KMS-11 (cell line): ENCODE measurements around the gene RPS6KA1.
"Not testable (repeated sequence)": the region's sequence is repeated elsewhere in the genome, so short reads cannot be mapped to it uniquely, and the experiment has no call there.

Experiments used
- H2AFZ ChIP-seq: fragments of 200-600 bp; sonication (generic); 2 replicates; pipeline ENCODE4 v1.6.1; 2016; ENCODE audit warnings: antibody characterized with exemption, mixed run types, low read depth
- H3K27ac ChIP-seq: fragments of 200-600 bp; sonication (generic); 2 replicates; pipeline ENCODE4 v1.6.1; 2016; ENCODE audit warnings: mild to moderate bottlenecking, mixed run types
- H3K27me3 ChIP-seq: fragments of 200-600 bp; sonication (generic); 2 replicates; pipeline ENCODE4 v1.6.1; 2017; ENCODE audit warnings: mild to moderate bottlenecking, low read depth, mixed run types, moderate library complexity; ENCODE audit not compliant: insufficient read depth
- H3K36me3 ChIP-seq: fragments of 200-600 bp; sonication (generic); 2 replicates; pipeline ENCODE4 v1.6.1; 2017; ENCODE audit warnings: mild to moderate bottlenecking, mixed run types; ENCODE audit not compliant: insufficient read depth
- H3K4me1 ChIP-seq: fragments of 200-600 bp; sonication (generic); 2 replicates; pipeline ENCODE4 v1.6.1; 2016; ENCODE audit warnings: mild to moderate bottlenecking, low read depth, mixed run types; ENCODE audit not compliant: poor library complexity, severe bottlenecking
- H3K4me2 ChIP-seq: fragments of 200-600 bp; sonication (generic); 2 replicates; pipeline ENCODE4 v1.7.0; 2016; ENCODE audit warnings: mild to moderate bottlenecking, mixed run types
- H3K4me3 ChIP-seq: fragments of 200-600 bp; sonication (generic); IDR thresholded peaks from 2 replicates; pipeline ENCODE4 v1.6.1; 2017; ENCODE audit warnings: low read depth, low read length, mixed read lengths; ENCODE audit not compliant: insufficient read depth
- H3K79me2 ChIP-seq: fragments of 200-600 bp; sonication (generic); 2 replicates; pipeline ENCODE4 v1.6.1; 2016; ENCODE audit warnings: low read depth, mixed run types; ENCODE audit not compliant: insufficient read depth
- H3K9ac ChIP-seq: fragments of 200-600 bp; sonication (generic); 2 replicates; pipeline ENCODE4 v1.6.1; 2016; ENCODE audit warnings: mild to moderate bottlenecking, mixed run types
- H4K20me1 ChIP-seq: fragments of 200-600 bp; sonication (generic); 2 replicates; pipeline ENCODE4 v1.6.1; 2016; ENCODE audit warnings: mild to moderate bottlenecking, mixed run types; ENCODE audit not compliant: insufficient read depth
- CTCF ChIP-seq: fragments of 200-600 bp; sonication (generic); conservative IDR thresholded peaks from 2 replicates; pipeline ENCODE4 v1.6.1; 2017; ENCODE audit warnings: low read depth, mild to moderate bottlenecking, antibody characterized with exemption, low read length, moderate library complexity, mixed read lengths

Gene RPS6KA1

DNA sequence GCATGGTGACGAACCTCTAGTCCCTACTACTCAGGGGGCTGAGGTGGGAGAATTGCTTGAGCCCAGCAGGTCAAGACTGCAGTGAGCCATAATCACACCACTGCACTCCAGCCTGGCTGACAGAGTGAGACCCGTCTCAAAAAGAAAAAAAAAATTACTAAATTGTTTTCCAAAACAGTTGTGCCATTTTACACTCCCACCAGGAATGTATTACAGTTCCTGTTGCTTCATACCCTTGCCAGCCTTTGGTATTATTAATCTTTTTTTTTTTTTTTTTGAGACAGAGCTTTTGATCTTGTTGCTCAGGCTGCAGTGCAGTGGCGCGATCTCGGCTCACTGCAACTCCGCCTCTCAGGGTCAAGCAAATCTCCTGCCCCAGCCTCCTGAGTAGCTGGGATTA lies 55.9 kb downstream of the RPS6KA1 start:
- TF ChIP-seq CTCF, result no peak
- Histone ChIP-seq H3K9ac (no peak overlapping the region), H3K79me2 (no peaks in the 10 kb centered on the region), H3K4me3 (no peak overlapping the region), H3K27me3 (no peaks in the 10 kb centered on the region), H3K4me2 (no peak overlapping the region), H3K36me3 (no peaks in the 10 kb centered on the region), H3K27ac (no peak overlapping the region), H2AFZ (no peak overlapping the region), H3K4me1 (no peaks in the 10 kb centered on the region), H4K20me1 (no peaks in the 10 kb centered on the region)

GRCh38 chr1:26593385-26593784 lies 63.8 kb downstream of the RPS6KA1 start:
- Histone ChIP-seq H2AFZ (no peak overlapping the region), H3K4me1 (peaks cover 6% of the 10 kb centered on the region), H3K4me3 (no peak overlapping the region), H3K9ac (no peak overlapping the region), H4K20me1 (no peaks in the 10 kb centered on the region), H3K36me3 (no peaks in the 10 kb centered on the region), H3K27me3 (no peaks in the 10 kb centered on the region), H3K79me2 (no peaks in the 10 kb centered on the region), H3K4me2 (no peak overlapping the region), H3K27ac (no peak overlapping the region)
- TF ChIP-seq CTCF, result no peak

GRCh38 chr1:26594593-26594992 lies 65.0 kb downstream of the RPS6KA1 start:
- not testable (repeated sequence) for H3K79me2 ChIP-seq, H3K9ac ChIP-seq, H2AFZ ChIP-seq, H3K4me3 ChIP-seq, H3K4me1 ChIP-seq, H3K36me3 ChIP-seq, H4K20me1 ChIP-seq, H3K27ac ChIP-seq, H3K27me3 ChIP-seq, H3K4me2 ChIP-seq

GRCh38 chr1:26597629-26598039 lies 68.1 kb downstream of the RPS6KA1 start:
- no peak overlapping the region for H2AFZ ChIP-seq
- TF ChIP-seq CTCF, result peak; percentile 72

DNA sequence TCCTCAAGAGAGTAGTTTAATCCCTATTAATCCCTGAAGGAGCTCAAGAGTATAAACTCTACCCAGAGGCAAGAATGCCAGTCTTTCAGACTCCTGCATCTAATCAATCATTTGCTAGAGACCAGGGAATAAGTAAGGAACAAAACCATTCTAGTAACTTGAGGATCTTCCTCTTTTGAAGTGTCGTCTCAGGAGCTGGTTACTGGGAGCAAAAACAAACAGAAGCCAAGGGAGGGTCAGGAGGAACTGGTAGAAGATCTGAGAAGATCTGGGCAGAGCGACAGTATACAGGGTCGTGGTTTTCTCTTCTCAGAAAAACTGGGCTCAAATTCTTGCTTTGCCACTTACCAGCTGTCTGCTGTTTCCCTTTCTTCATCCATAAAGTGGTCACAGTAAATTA lies 69.3 kb downstream of the RPS6KA1 start:
- Histone ChIP-seq H3K36me3 (no peaks in the 10 kb centered on the region), H3K79me2 (no peaks in the 10 kb centered on the region), H2AFZ (no peak overlapping the region), H3K27ac (no peak overlapping the region), H4K20me1 (no peaks in the 10 kb centered on the region), H3K4me2 (no peak overlapping the region), H3K9ac (no peak overlapping the region), H3K27me3 (peaks cover 6% of the 10 kb centered on the region; the same call in 1 of the 2 replicates), H3K4me1 (peaks cover 10% of the 10 kb centered on the region), H3K4me3 (no peak overlapping the region)
- TF ChIP-seq CTCF, result no peak

More at GRCh38 chr1:26597629-26598039, 68.1 kb downstream of the RPS6KA1 start:
- no peaks in the 10 kb centered on the region; the same call in 1 of the 2 replicates for H3K27me3 ChIP-seq
- no peaks in the 10 kb centered on the region for H4K20me1 ChIP-seq
- no peak overlapping the region for H3K27ac ChIP-seq
- H3K79me2 ChIP-seq, result no peaks in the 10 kb centered on the region
- H3K4me1 ChIP-seq, result peaks cover 8% of the 10 kb centered on the region
- no peak overlapping the region for H3K9ac ChIP-seq
- H3K4me3 ChIP-seq, result no peak overlapping the region
- H3K4me2 ChIP-seq, result no peak overlapping the region
- no peaks in the 10 kb centered on the region for H3K36me3 ChIP-seq
